ENCODE measurements around the gene METTL2B. TPM values are rescaled to one million over a fixed set of nuclear protein-coding genes. Genes with fewer than 3 reads are reported as not detected.
"Not testable (repeated sequence)": the region's sequence is repeated elsewhere in the genome, so short reads cannot be mapped to it uniquely, and the experiment has no call there.

Gene METTL2B
- polyA plus RNA-seq, 2 donors, result 8.2 to 10.5 TPM

- peaks cover 0 to 2% of the 10 kb centered on the region in 2 donors for H3K4me1 ChIP-seq (ENCODE audit: control insufficient read depth in 2 of 2, insufficient read depth in 2 of 2, low read length in 1 of 2)
- H3K27ac ChIP-seq (ENCODE audit: low read depth in 2 of 2, low read length in 1 of 2), result peak overlapping the region; percentile 77 to 93
- 53 to 54% methylated on average over 25 of the region's 25 CpGs for WGBS, 2 donors
- H3K9me3 ChIP-seq (ENCODE audit: control insufficient read depth in 2 of 2, insufficient read depth in 1 of 2, low read depth in 1 of 2, low read length in 1 of 2), result no peaks in the 10 kb centered on the region
- no peaks in the 10 kb centered on the region for H3K36me3 ChIP-seq (ENCODE audit: control insufficient read depth in 2 of 2, insufficient read depth in 2 of 2, low read length in 1 of 2)
- H3K4me3 ChIP-seq (ENCODE audit: low read depth in 1 of 2, low read length in 2 of 2), result peak overlapping the region; percentile 29 to 42
- no peaks in the 10 kb centered on the region for H3K27me3 ChIP-seq (ENCODE audit: control insufficient read depth in 1 of 2, insufficient read depth in 2 of 2, low read length in 2 of 2)
Measured at GRCh38 chr7:128454808-128455542, 21.6 kb upstream of the METTL2B start.

- Histone ChIP-seq H3K9me3 (ENCODE audit: control insufficient read depth in 2 of 2, insufficient read depth in 1 of 2, low read depth in 1 of 2, low read length in 1 of 2) (no peaks in the 10 kb centered on the region), H3K36me3 (ENCODE audit: control insufficient read depth in 2 of 2, insufficient read depth in 2 of 2, low read length in 1 of 2) (no peaks in the 10 kb centered on the region), H3K4me3 (ENCODE audit: low read depth in 1 of 2, low read length in 2 of 2) (peak within 1 kb of the TSS; percentile 87 to 91), H3K27me3 (ENCODE audit: control insufficient read depth in 1 of 2, insufficient read depth in 2 of 2, low read length in 2 of 2) (no peaks in the 10 kb centered on the region), H3K27ac (ENCODE audit: low read depth in 2 of 2, low read length in 1 of 2) (peak within 1 kb of the TSS; percentile 90 to 93), H3K4me1 (ENCODE audit: control insufficient read depth in 2 of 2, insufficient read depth in 2 of 2, low read length in 1 of 2) (peaks cover 0 to 2% of the 10 kb centered on the region in 2 donors)
- WGBS, 2 donors, result 0% methylated on average over 56 to 64 of the region's 64 CpGs
Measured at GRCh38 chr7:128455543-128456254, 20.8 kb upstream of the METTL2B start, which contains the start of gene HILPDA. TSS of gene HILPDA (plus strand) at chr7:128455878. CDS start at chr7:128457269, 1,391 bp downstream.

GRCh38 chr7:128456255-128456725, 20.3 kb upstream of the METTL2B start:
- 4 to 5% methylated on average over 5 of the region's 5 CpGs for WGBS, 2 donors
- peaks cover 0 to 2% of the 10 kb centered on the region in 2 donors for H3K4me1 ChIP-seq (ENCODE audit: control insufficient read depth in 2 of 2, insufficient read depth in 2 of 2, low read length in 1 of 2)
- no peaks in the 10 kb centered on the region for H3K9me3 ChIP-seq (ENCODE audit: control insufficient read depth in 2 of 2, insufficient read depth in 1 of 2, low read depth in 1 of 2, low read length in 1 of 2)
- H3K27me3 ChIP-seq (ENCODE audit: control insufficient read depth in 1 of 2, insufficient read depth in 2 of 2, low read length in 2 of 2), result no peaks in the 10 kb centered on the region
- peak overlapping the region; percentile 90 to 93 for H3K27ac ChIP-seq (ENCODE audit: low read depth in 2 of 2, low read length in 1 of 2)
- H3K4me3 ChIP-seq (ENCODE audit: low read depth in 1 of 2, low read length in 2 of 2), result peak overlapping the region; percentile 87 to 91
- no peaks in the 10 kb centered on the region for H3K36me3 ChIP-seq (ENCODE audit: control insufficient read depth in 2 of 2, insufficient read depth in 2 of 2, low read length in 1 of 2)

GRCh38 chr7:128457385-128457784, 19.2 kb upstream of the METTL2B start:
- H3K4me3 ChIP-seq (ENCODE audit: low read depth in 1 of 2, low read length in 2 of 2), result peak overlapping the region; percentile 19 to 87
- not testable (repeated sequence) for H3K36me3 ChIP-seq (ENCODE audit: control insufficient read depth in 2 of 2, insufficient read depth in 2 of 2, low read length in 1 of 2); H3K4me1 ChIP-seq (ENCODE audit: control insufficient read depth in 2 of 2, insufficient read depth in 2 of 2, low read length in 1 of 2); H3K27me3 ChIP-seq (ENCODE audit: control insufficient read depth in 1 of 2, insufficient read depth in 2 of 2, low read length in 2 of 2); H3K9me3 ChIP-seq (ENCODE audit: control insufficient read depth in 2 of 2, insufficient read depth in 1 of 2, low read depth in 1 of 2, low read length in 1 of 2)
- H3K27ac ChIP-seq (ENCODE audit: low read depth in 2 of 2, low read length in 1 of 2), result peak overlapping the region; percentile 6 to 77
- WGBS, 2 donors, result 64 to 68% methylated on average over 6 of the region's 6 CpGs

GRCh38 chr7:128458956-128459355, 17.6 kb upstream of the METTL2B start:
- H3K9me3 ChIP-seq (ENCODE audit: control insufficient read depth in 2 of 2, insufficient read depth in 1 of 2, low read depth in 1 of 2, low read length in 1 of 2), result no peaks in the 10 kb centered on the region
- peak overlapping the region in 1 of 2 donors; percentile 31 for H3K4me3 ChIP-seq (ENCODE audit: low read depth in 1 of 2, low read length in 2 of 2)
- H3K36me3 ChIP-seq (ENCODE audit: control insufficient read depth in 2 of 2, insufficient read depth in 2 of 2, low read length in 1 of 2), result no peaks in the 10 kb centered on the region
- whole genome bisulfite sequencing, 2 donors, result 38 to 42% methylated on average over 3 of the region's 3 CpGs
- H3K27ac ChIP-seq (ENCODE audit: low read depth in 2 of 2, low read length in 1 of 2), result peak overlapping the region in 1 of 2 donors; percentile 1
- peaks cover 0 to 2% of the 10 kb centered on the region in 2 donors for H3K4me1 ChIP-seq (ENCODE audit: control insufficient read depth in 2 of 2, insufficient read depth in 2 of 2, low read length in 1 of 2)
- no peaks in the 10 kb centered on the region for H3K27me3 ChIP-seq (ENCODE audit: control insufficient read depth in 1 of 2, insufficient read depth in 2 of 2, low read length in 2 of 2)

GRCh38 chr7:128459394-128459878, 17.1 kb upstream of the METTL2B start:
- WGBS, 2 donors, result 32 to 38% methylated on average over 5 of the region's 5 CpGs
- no peaks in the 10 kb centered on the region for H3K27me3 ChIP-seq (ENCODE audit: control insufficient read depth in 1 of 2, insufficient read depth in 2 of 2, low read length in 2 of 2)
- H3K9me3 ChIP-seq (ENCODE audit: control insufficient read depth in 2 of 2, insufficient read depth in 1 of 2, low read depth in 1 of 2, low read length in 1 of 2), result no peaks in the 10 kb centered on the region
- H3K4me1 ChIP-seq (ENCODE audit: control insufficient read depth in 2 of 2, insufficient read depth in 2 of 2, low read length in 1 of 2), result peaks cover 0 to 2% of the 10 kb centered on the region in 2 donors
- H3K4me3 ChIP-seq (ENCODE audit: low read depth in 1 of 2, low read length in 2 of 2), result no peak overlapping the region
- no peaks in the 10 kb centered on the region for H3K36me3 ChIP-seq (ENCODE audit: control insufficient read depth in 2 of 2, insufficient read depth in 2 of 2, low read length in 1 of 2)
- peak overlapping the region in 1 of 2 donors; percentile 41 for H3K27ac ChIP-seq (ENCODE audit: low read depth in 2 of 2, low read length in 1 of 2)

- Histone ChIP-seq H3K27ac (ENCODE audit: low read depth in 2 of 2, low read length in 1 of 2) (no peak overlapping the region), H3K4me3 (ENCODE audit: low read depth in 1 of 2, low read length in 2 of 2) (no peak overlapping the region), H3K4me1 (ENCODE audit: control insufficient read depth in 2 of 2, insufficient read depth in 2 of 2, low read length in 1 of 2) (no peaks in the 10 kb centered on the region), H3K9me3 (ENCODE audit: control insufficient read depth in 2 of 2, insufficient read depth in 1 of 2, low read depth in 1 of 2, low read length in 1 of 2) (no peaks in the 10 kb centered on the region), H3K36me3 (ENCODE audit: control insufficient read depth in 2 of 2, insufficient read depth in 2 of 2, low read length in 1 of 2) (no peaks in the 10 kb centered on the region), H3K27me3 (ENCODE audit: control insufficient read depth in 1 of 2, insufficient read depth in 2 of 2, low read length in 2 of 2) (no peaks in the 10 kb centered on the region)
- 81 to 85% methylated on average over 5 of the region's 5 CpGs for WGBS, 2 donors
Measured at GRCh38 chr7:128462460-128462859, 14.1 kb upstream of the METTL2B start.

- not testable (repeated sequence) for H3K36me3 ChIP-seq (ENCODE audit: control insufficient read depth in 2 of 2, insufficient read depth in 2 of 2, low read length in 1 of 2); H3K4me1 ChIP-seq (ENCODE audit: control insufficient read depth in 2 of 2, insufficient read depth in 2 of 2, low read length in 1 of 2); H3K4me3 ChIP-seq (ENCODE audit: low read depth in 1 of 2, low read length in 2 of 2); H3K27me3 ChIP-seq (ENCODE audit: control insufficient read depth in 1 of 2, insufficient read depth in 2 of 2, low read length in 2 of 2); H3K27ac ChIP-seq (ENCODE audit: low read depth in 2 of 2, low read length in 1 of 2); H3K9me3 ChIP-seq (ENCODE audit: control insufficient read depth in 2 of 2, insufficient read depth in 1 of 2, low read depth in 1 of 2, low read length in 1 of 2)
- WGBS, 2 donors, result 91 to 92% methylated on average over 29 to 30 of the region's 30 CpGs
Measured at GRCh38 chr7:128463345-128463744, 13.2 kb upstream of the METTL2B start.

- not testable (repeated sequence) for H3K4me1 ChIP-seq (ENCODE audit: control insufficient read depth in 2 of 2, insufficient read depth in 2 of 2, low read length in 1 of 2); H3K27ac ChIP-seq (ENCODE audit: low read depth in 2 of 2, low read length in 1 of 2); H3K27me3 ChIP-seq (ENCODE audit: control insufficient read depth in 1 of 2, insufficient read depth in 2 of 2, low read length in 2 of 2); H3K36me3 ChIP-seq (ENCODE audit: control insufficient read depth in 2 of 2, insufficient read depth in 2 of 2, low read length in 1 of 2); H3K4me3 ChIP-seq (ENCODE audit: low read depth in 1 of 2, low read length in 2 of 2); H3K9me3 ChIP-seq (ENCODE audit: control insufficient read depth in 2 of 2, insufficient read depth in 1 of 2, low read depth in 1 of 2, low read length in 1 of 2)
- 82 to 83% methylated on average over 7 of the region's 8 CpGs for WGBS, 2 donors
Measured at GRCh38 chr7:128463933-128464332, 12.6 kb upstream of the METTL2B start.
